ENCODE data around the gene P2RY4. TPM values are rescaled to one million over a fixed set of nuclear protein-coding genes. Genes with fewer than 3 reads are reported as not detected.
"Not testable (repeated sequence)": the region's sequence is repeated elsewhere in the genome, so short reads cannot be mapped to it uniquely, and the experiment has no call there.

Gene P2RY4
- total RNA-seq, 2 donors from 2014 or later, result 0.17 TPM; not detected in 1

GRCh38 chrX:70257423-70258288 lies 2.3 kb downstream of the P2RY4 start:
- H3K27me3 Mint-ChIP-seq, result no peaks in the 10 kb centered on the region
- no peak overlapping the region for H3K27ac Mint-ChIP-seq
- H3K4me3 Mint-ChIP-seq, result no peak overlapping the region

DNA sequence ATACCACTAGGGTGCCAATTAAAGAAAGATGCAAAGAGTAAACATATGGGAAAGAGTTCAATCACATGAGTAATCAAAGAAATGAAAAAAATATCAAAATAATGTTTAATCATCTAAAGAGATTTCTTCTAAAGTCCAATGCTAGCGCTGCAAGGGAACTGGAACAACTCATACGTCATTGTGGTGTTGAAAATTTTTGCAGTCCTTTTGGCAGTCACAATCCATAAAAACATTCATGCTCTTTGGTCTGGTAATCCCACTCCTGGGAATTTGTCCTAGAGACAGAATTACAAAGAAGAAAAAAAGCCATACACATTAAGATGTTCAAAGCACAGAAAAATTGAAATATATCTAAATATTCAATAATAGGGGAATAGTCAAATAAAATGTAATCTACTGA lies 4.6 kb downstream of the P2RY4 start:
- peaks cover 11% of the 10 kb centered on the region for H3K36me3 Mint-ChIP-seq (ENCODE audit: low read depth)
- no peak overlapping the region for H3K4me3 Mint-ChIP-seq
- H3K4me1 Mint-ChIP-seq, result no peaks in the 10 kb centered on the region
- no peaks in the 10 kb centered on the region for H3K9me3 ChIP-seq (ENCODE audit: control insufficient read depth, low read length, poor library complexity, severe bottlenecking)
- H3K27me3 Mint-ChIP-seq, result no peaks in the 10 kb centered on the region
- DNase-seq (no peak), ATAC-seq (no peak)
- no peak overlapping the region for H3K27ac Mint-ChIP-seq

More at GRCh38 chrX:70257423-70258288, 2.3 kb downstream of the P2RY4 start:
- peaks cover 11% of the 10 kb centered on the region for H3K36me3 Mint-ChIP-seq (ENCODE audit: low read depth)
- no peak for DNase-seq
- H3K4me1 Mint-ChIP-seq, result no peaks in the 10 kb centered on the region
- no peak for ATAC-seq
- H3K9me3 ChIP-seq (ENCODE audit: control insufficient read depth, low read length, poor library complexity, severe bottlenecking), result no peaks in the 10 kb centered on the region

GRCh38 chrX:70254909-70255308 lies 5.1 kb downstream of the P2RY4 start:
- H3K9me3 ChIP-seq (ENCODE audit: control insufficient read depth, low read length, poor library complexity, severe bottlenecking), result no peaks in the 10 kb centered on the region
- ATAC-seq, result no peak
- H3K27me3 Mint-ChIP-seq, result no peaks in the 10 kb centered on the region
- no peak overlapping the region for H3K27ac Mint-ChIP-seq
- DNase-seq, result no peak
- peaks cover 11% of the 10 kb centered on the region for H3K36me3 Mint-ChIP-seq (ENCODE audit: low read depth)
- H3K4me3 Mint-ChIP-seq, result no peak overlapping the region
- H3K4me1 Mint-ChIP-seq, result no peaks in the 10 kb centered on the region

GRCh38 chrX:70254063-70254400 lies 6.0 kb downstream of the P2RY4 start:
- Mint-ChIP-seq H3K27me3 (no peaks in the 10 kb centered on the region), H3K4me1 (no peaks in the 10 kb centered on the region), H3K36me3 (ENCODE audit: low read depth) (peaks cover 11% of the 10 kb centered on the region), H3K4me3 (no peak overlapping the region), H3K27ac (no peak overlapping the region)
- no peak for ATAC-seq
- DNase-seq, result no peak
- H3K9me3 ChIP-seq (ENCODE audit: control insufficient read depth, low read length, poor library complexity, severe bottlenecking), result no peaks in the 10 kb centered on the region

GRCh38 chrX:70253377-70254062 lies 6.5 kb downstream of the P2RY4 start:
- ATAC-seq, result no peak
- H3K4me3 Mint-ChIP-seq, result no peak overlapping the region
- no peaks in the 10 kb centered on the region for H3K9me3 ChIP-seq (ENCODE audit: control insufficient read depth, low read length, poor library complexity, severe bottlenecking)
- DNase-seq, result no peak
- H3K27me3 Mint-ChIP-seq, result no peaks in the 10 kb centered on the region
- H3K4me1 Mint-ChIP-seq, result no peaks in the 10 kb centered on the region
- peaks cover 11% of the 10 kb centered on the region for H3K36me3 Mint-ChIP-seq (ENCODE audit: low read depth)
- H3K27ac Mint-ChIP-seq, result no peak overlapping the region

- H3K4me3 Mint-ChIP-seq, result no peak overlapping the region
- H3K9me3 ChIP-seq (ENCODE audit: control insufficient read depth, low read length, poor library complexity, severe bottlenecking), result no peaks in the 10 kb centered on the region
- peaks cover 11% of the 10 kb centered on the region for H3K36me3 Mint-ChIP-seq (ENCODE audit: low read depth)
- no peak overlapping the region for H3K27ac Mint-ChIP-seq
- H3K4me1 Mint-ChIP-seq, result no peaks in the 10 kb centered on the region
- DNase-seq (no peak), ATAC-seq (no peak)
- H3K27me3 Mint-ChIP-seq, result no peaks in the 10 kb centered on the region
These were observed 7.5 kb downstream of the P2RY4 start for GRCh38 chrX:70252491-70252890.

- ATAC-seq, result no peak
- H3K4me3 Mint-ChIP-seq, result no peak overlapping the region
- no peak for DNase-seq
- H3K9me3 ChIP-seq (ENCODE audit: control insufficient read depth, low read length, poor library complexity, severe bottlenecking), result no peaks in the 10 kb centered on the region
- no peaks in the 10 kb centered on the region for H3K36me3 Mint-ChIP-seq (ENCODE audit: low read depth)
- H3K27ac Mint-ChIP-seq, result no peak overlapping the region
- no peaks in the 10 kb centered on the region for H3K27me3 Mint-ChIP-seq
- H3K4me1 Mint-ChIP-seq, result no peaks in the 10 kb centered on the region
These were observed 12.8 kb downstream of the P2RY4 start for GRCh38 chrX:70247252-70247651.

GRCh38 chrX:70244881-70245280 lies 15.1 kb downstream of the P2RY4 start:
- H3K4me1 Mint-ChIP-seq, result no peaks in the 10 kb centered on the region
- no peaks in the 10 kb centered on the region for H3K36me3 Mint-ChIP-seq (ENCODE audit: low read depth)
- no peak for ATAC-seq
- H3K27me3 Mint-ChIP-seq, result no peaks in the 10 kb centered on the region
- H3K4me3 Mint-ChIP-seq, result no peak overlapping the region
- H3K27ac Mint-ChIP-seq, result no peak overlapping the region
- H3K9me3 ChIP-seq (ENCODE audit: control insufficient read depth, low read length, poor library complexity, severe bottlenecking), result no peaks in the 10 kb centered on the region
- DNase-seq, result no peak

DNA sequence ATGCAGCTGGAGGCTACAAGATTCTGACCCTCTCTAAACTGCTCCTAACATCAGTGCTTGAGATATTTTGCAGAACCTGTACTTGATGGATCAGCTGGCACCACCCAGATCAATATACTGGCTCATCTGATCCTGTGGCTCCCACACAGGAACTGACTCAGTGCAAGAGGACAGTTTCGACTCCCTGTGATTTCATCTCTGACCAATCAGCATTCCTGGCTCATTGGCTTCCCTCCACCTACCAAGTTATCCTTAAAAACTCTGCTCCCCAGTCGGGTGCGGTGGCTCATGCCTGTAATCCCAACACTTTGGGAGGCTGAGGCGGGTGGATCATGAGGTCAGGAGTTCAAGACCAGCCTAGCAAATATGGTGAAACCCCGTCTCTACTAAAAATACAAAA lies 16.4 kb downstream of the P2RY4 start:
- not testable (repeated sequence) for DNase-seq; ATAC-seq; H3K27me3 Mint-ChIP-seq; H3K4me3 Mint-ChIP-seq; H3K4me1 Mint-ChIP-seq; H3K36me3 Mint-ChIP-seq (ENCODE audit: low read depth); H3K9me3 ChIP-seq (ENCODE audit: control insufficient read depth, low read length, poor library complexity, severe bottlenecking); H3K27ac Mint-ChIP-seq

- ATAC-seq (no peak), DNase-seq (no peak)
- Mint-ChIP-seq H3K27me3 (no peaks in the 10 kb centered on the region), H3K4me1 (no peaks in the 10 kb centered on the region), H3K36me3 (ENCODE audit: low read depth) (no peaks in the 10 kb centered on the region), H3K27ac (no peak overlapping the region), H3K4me3 (no peak overlapping the region)
- H3K9me3 ChIP-seq (ENCODE audit: control insufficient read depth, low read length, poor library complexity, severe bottlenecking), result no peaks in the 10 kb centered on the region
These were observed 18.5 kb downstream of the P2RY4 start for GRCh38 chrX:70241501-70241900.

GRCh38 chrX:70240751-70241150 lies 19.3 kb downstream of the P2RY4 start:
- no peak overlapping the region for H3K4me3 Mint-ChIP-seq
- no peaks in the 10 kb centered on the region for H3K36me3 Mint-ChIP-seq (ENCODE audit: low read depth)
- DNase-seq (no peak), ATAC-seq (no peak)
- no peaks in the 10 kb centered on the region for H3K9me3 ChIP-seq (ENCODE audit: control insufficient read depth, low read length, poor library complexity, severe bottlenecking)
- H3K27ac Mint-ChIP-seq, result no peak overlapping the region
- no peaks in the 10 kb centered on the region for H3K4me1 Mint-ChIP-seq
- no peaks in the 10 kb centered on the region for H3K27me3 Mint-ChIP-seq

- Mint-ChIP-seq H3K27ac (no peak within 1 kb of the TSS), H3K4me3 (no peak within 1 kb of the TSS), H3K36me3 (ENCODE audit: low read depth) (no peaks in the 10 kb centered on the region), H3K4me1 (no peaks in the 10 kb centered on the region), H3K27me3 (no peaks in the 10 kb centered on the region)
- H3K9me3 ChIP-seq (ENCODE audit: control insufficient read depth, low read length, poor library complexity, severe bottlenecking), result no peaks in the 10 kb centered on the region
- DNase-seq, result no peak
- no peak for ATAC-seq
These were observed 25.6 kb downstream of the P2RY4 start, which contains the start of gene AWAT1 for GRCh38 chrX:70234355-70234754. TSS of gene AWAT1 (plus strand) at chrX:70234655. CDS start at chrX:70234696, 41 bp downstream.

DNA sequence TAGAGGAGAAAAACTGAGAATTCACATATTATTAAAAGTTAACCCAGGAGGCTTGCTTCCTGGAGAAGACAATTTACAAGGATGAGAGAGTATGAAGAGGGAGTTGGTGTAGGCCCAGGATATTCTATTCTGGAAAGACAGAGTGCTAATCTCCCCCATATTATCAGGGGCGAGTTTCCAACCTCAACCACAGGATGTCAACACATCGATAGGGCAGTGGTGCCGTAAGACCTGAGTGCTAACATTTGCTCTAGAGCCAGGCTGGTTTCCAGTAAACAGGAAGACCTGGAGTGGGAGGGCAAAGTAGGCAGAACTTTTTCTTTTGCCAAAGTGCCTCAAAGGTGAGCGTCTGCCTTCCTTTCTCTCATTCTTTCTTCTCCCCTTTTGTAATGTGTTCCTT lies 28.3 kb downstream of the P2RY4 start:
- no peak for ATAC-seq
- no peak overlapping the region for H3K27ac Mint-ChIP-seq
- DNase-seq, result no peak
- no peaks in the 10 kb centered on the region for H3K4me1 Mint-ChIP-seq
- H3K36me3 Mint-ChIP-seq (ENCODE audit: low read depth), result peaks cover 2% of the 10 kb centered on the region
- no peaks in the 10 kb centered on the region for H3K27me3 Mint-ChIP-seq
- H3K4me3 Mint-ChIP-seq, result no peak overlapping the region
- H3K9me3 ChIP-seq (ENCODE audit: control insufficient read depth, low read length, poor library complexity, severe bottlenecking), result no peaks in the 10 kb centered on the region

- DNase-seq (no peak), ATAC-seq (no peak)
- peaks cover 2% of the 10 kb centered on the region for H3K36me3 Mint-ChIP-seq (ENCODE audit: low read depth)
- H3K27me3 Mint-ChIP-seq, result no peaks in the 10 kb centered on the region
- no peak overlapping the region for H3K27ac Mint-ChIP-seq
- H3K9me3 ChIP-seq (ENCODE audit: control insufficient read depth, low read length, poor library complexity, severe bottlenecking), result no peaks in the 10 kb centered on the region
- H3K4me3 Mint-ChIP-seq, result no peak overlapping the region
- H3K4me1 Mint-ChIP-seq, result no peaks in the 10 kb centered on the region
These were observed 33.3 kb downstream of the P2RY4 start for GRCh38 chrX:70226687-70227086.

Measured in T-helper 17 cell (primary cell).